ENCODE measurements around the gene SKIL.
A peak's percentile ranks its signal among the peaks of the same experiment; 100 is the strongest.
"Not testable (repeated sequence)": the region's sequence is repeated elsewhere in the genome, so short reads cannot be mapped to it uniquely, and the experiment has no call there.

The SKIL gene

GRCh38 chr3:170331143-170331542 is 26.4 kb upstream of the SKIL start:
- H3K27ac ChIP-seq: no peak overlapping the region
- DNase-seq (ENCODE audit: low spot score): no peak
- ChIA-PET CTCF (no interaction called here), POLR2A (ENCODE audit: low non-redundant PET) (no interaction called here)
- no peak for TF ChIP-seq CTCF (conservative IDR thresholded peaks at IDR 0.05; ENCODE audit: low read depth)

GRCh38 chr3:170337420-170337819 is 20.1 kb upstream of the SKIL start:
- CTCF ChIA-PET: no interaction called here

GRCh38 chr3:170338690-170339340 is 18.7 kb upstream of the SKIL start:
- TF ChIP-seq CTCF (conservative IDR thresholded peaks at IDR 0.05; ENCODE audit: low read depth): no peak
- no peak for DNase-seq (ENCODE audit: low spot score)
- ChIA-PET POLR2A (ENCODE audit: low non-redundant PET) (no interaction called here), CTCF (interaction anchor here (0.6 kb wide), 1 partner anchor 470 kb away, joined by 6 read pairs; no protein-coding TSS in a partner anchor)
- no peak overlapping the region for H3K27ac ChIP-seq

More at GRCh38 chr3:170337420-170337819, 20.1 kb upstream of the SKIL start:
- POLR2A ChIA-PET (ENCODE audit: low non-redundant PET): no interaction called here
- TF ChIP-seq CTCF (conservative IDR thresholded peaks at IDR 0.05; ENCODE audit: low read depth): no peak
- DNase-seq (ENCODE audit: low spot score): no peak
- H3K27ac ChIP-seq: no peak overlapping the region

GRCh38 chr3:170342273-170342672 is 15.2 kb upstream of the SKIL start:
- POLR2A ChIA-PET (ENCODE audit: low non-redundant PET); DNase-seq (ENCODE audit: low spot score); H3K27ac ChIP-seq: not testable (repeated sequence)
- CTCF ChIA-PET: interaction anchor here (0.7 kb wide), 1 partner anchor 109 kb away, joined by 4 read pairs; no protein-coding TSS in a partner anchor

- DNase-seq (ENCODE audit: low spot score); POLR2A ChIA-PET (ENCODE audit: low non-redundant PET); CTCF ChIA-PET; H3K27ac ChIP-seq: not testable (repeated sequence)
These were observed 13.7 kb upstream of the SKIL start for GRCh38 chr3:170343859-170344258.

- no peak for DNase-seq (ENCODE audit: low spot score)
- ChIA-PET CTCF (no interaction called here), POLR2A (ENCODE audit: low non-redundant PET) (no interaction called here)
- no peak for TF ChIP-seq CTCF (conservative IDR thresholded peaks at IDR 0.05; ENCODE audit: low read depth)
- no peak overlapping the region for H3K27ac ChIP-seq
These were observed 12.5 kb upstream of the SKIL start for GRCh38 chr3:170344971-170345370.

- ChIA-PET CTCF (no interaction called here), POLR2A (ENCODE audit: low non-redundant PET) (no interaction called here)
These were observed 10.8 kb upstream of the SKIL start for GRCh38 chr3:170346481-170347392.

More at GRCh38 chr3:170346481-170347392, 10.8 kb upstream of the SKIL start:
- H3K27ac ChIP-seq: no peak overlapping the region
- DNase-seq (ENCODE audit: low spot score): peak; percentile 58
- TF ChIP-seq CTCF (conservative IDR thresholded peaks at IDR 0.05; ENCODE audit: low read depth): no peak
